HG03064 (cell line): ENCODE results near the gene CDKN2B-AS1.

Experiments used
- ATAC-seq: cut with Tn5 transposase; IDR thresholded peaks from one replicate; pipeline ENCODE4 v1.9.1; 2021; ENCODE audit warnings: low read depth; ENCODE audit not compliant: unreplicated experiment

The CDKN2B-AS1 gene

GRCh38 chr9:22078081-22078480, 83.5 kb downstream of the CDKN2B-AS1 start:
- ATAC-seq: no peak

- ATAC-seq: no peak
Measured at GRCh38 chr9:22079873-22080341, 85.3 kb downstream of the CDKN2B-AS1 start.

- no peak for ATAC-seq
Measured at GRCh38 chr9:22084336-22085035, 89.9 kb downstream of the CDKN2B-AS1 start.

GRCh38 chr9:22088053-22088716, 93.6 kb downstream of the CDKN2B-AS1 start:
- ATAC-seq: no peak

- ATAC-seq: no peak
Measured at GRCh38 chr9:22088717-22089061, 94.1 kb downstream of the CDKN2B-AS1 start.

- ATAC-seq: no peak
Measured at GRCh38 chr9:22097707-22098106, 103.1 kb downstream of the CDKN2B-AS1 start.

GRCh38 chr9:22098643-22099332, 104.2 kb downstream of the CDKN2B-AS1 start:
- ATAC-seq: no peak

GRCh38 chr9:22100626-22101025, 106.0 kb downstream of the CDKN2B-AS1 start:
- ATAC-seq: no peak

- no peak for ATAC-seq
Measured at GRCh38 chr9:22102146-22103053, 107.8 kb downstream of the CDKN2B-AS1 start.

- no peak for ATAC-seq
Measured at GRCh38 chr9:22103685-22104575, 109.3 kb downstream of the CDKN2B-AS1 start.

- ATAC-seq: peak; percentile 95
Measured at GRCh38 chr9:22105005-22105722, 110.6 kb downstream of the CDKN2B-AS1 start.

GRCh38 chr9:22107202-22108045, 112.8 kb downstream of the CDKN2B-AS1 start:
- ATAC-seq: no peak

GRCh38 chr9:22108581-22109370, 114.2 kb downstream of the CDKN2B-AS1 start:
- no peak for ATAC-seq

- no peak for ATAC-seq
Measured at GRCh38 chr9:22111176-22111953, 116.8 kb downstream of the CDKN2B-AS1 start.

GRCh38 chr9:22111954-22112247, 117.3 kb downstream of the CDKN2B-AS1 start:
- no peak for ATAC-seq

- ATAC-seq: no peak
Measured at GRCh38 chr9:22112870-22113821, 118.6 kb downstream of the CDKN2B-AS1 start.
